NT2/D1 (cell line): ENCODE results near the gene TXK.

Experiments
- SUZ12 ChIP-seq: IDR thresholded peaks from 2 replicates; pipeline ENCODE4 v1.6.1; 2011; ENCODE audit not compliant: insufficient read length, insufficient read depth; ENCODE audit errors: extremely low read depth
- YY1 ChIP-seq: IDR thresholded peaks from 2 replicates; pipeline ENCODE4 v1.6.1; 2011; ENCODE audit not compliant: insufficient read length, insufficient read depth

DNA sequence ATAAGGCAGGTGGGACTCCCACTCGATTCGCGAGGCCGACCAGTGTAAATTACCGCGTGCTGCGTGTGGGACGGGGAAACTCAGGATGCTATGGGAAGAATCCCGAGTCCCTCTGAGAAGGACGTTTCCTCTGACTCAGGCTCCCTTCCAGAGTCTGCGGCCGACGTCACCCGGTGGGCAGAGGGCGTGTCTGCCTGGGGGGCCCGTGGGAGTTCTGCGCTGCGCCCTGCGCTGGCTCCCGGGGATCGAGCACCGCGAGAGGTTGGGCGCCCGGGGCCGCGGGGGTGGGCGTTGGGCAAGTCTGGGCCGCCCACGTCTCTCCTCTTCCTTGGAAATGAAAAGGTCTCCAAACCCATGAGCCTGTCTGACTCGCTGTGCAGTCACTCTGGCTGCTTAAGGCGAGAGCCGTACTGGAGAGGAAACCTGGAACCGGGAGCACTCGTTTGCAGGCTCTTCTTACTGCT is 116.9 kb downstream of the TXK start:
- TF ChIP-seq YY1 (no peak), SUZ12 (no peak)
